WTC11 (cell line): ENCODE data around the gene PPP1R16B.

ENCODE experiments used
- CREB1 ChIP-seq: sonication (generic); formaldehyde crosslinking; IDR thresholded peaks from 2 replicates; pipeline ENCODE4 v1.8.0; 2023; ENCODE audit warnings: mild to moderate bottlenecking, missing genetic modification reagents
- CTCF ChIP-seq: fragments of 200-600 bp; IDR thresholded peaks from 2 replicates; pipeline ENCODE4 v1.8.0; 2022; ENCODE audit warnings: antibody characterized with exemption
- JUN ChIP-seq: sonication (generic); formaldehyde crosslinking; IDR thresholded peaks from 2 replicates; pipeline ENCODE4 v1.8.0; 2023; ENCODE audit warnings: mild to moderate bottlenecking, missing genetic modification reagents
- MAX ChIP-seq: sonication (generic); formaldehyde crosslinking; IDR thresholded peaks from 2 replicates; pipeline ENCODE4 v1.8.0; 2022; ENCODE audit warnings: mild to moderate bottlenecking, missing genetic modification reagents
- SOX15 ChIP-seq: fragments of 250-450 bp; sonication (Bioruptor Pico); IDR thresholded peaks from 2 replicates; pipeline ENCODE4 v1.9.0; 2021; ENCODE audit warnings: mild to moderate bottlenecking
- ZBTB21 ChIP-seq: sonication (generic); formaldehyde crosslinking; IDR thresholded peaks from 2 replicates; pipeline ENCODE4 v1.8.1; 2023; ENCODE audit warnings: mild to moderate bottlenecking, missing genetic modification reagents, borderline replicate concordance
- TF ChIP-seq, protein P1 (sequence below): sonication (generic); formaldehyde crosslinking; IDR thresholded peaks from 2 replicates; pipeline ENCODE4 v1.8.1; 2022; ENCODE audit warnings: low read depth, mild to moderate bottlenecking, moderate library complexity, missing genetic modification reagents, borderline replicate concordance
- TF ChIP-seq, protein P2 (sequence below): fragments of 250-450 bp; sonication (Bioruptor Pico); IDR thresholded peaks from 2 replicates; pipeline ENCODE4 v2.1.2; 2022; ENCODE audit warnings: mild to moderate bottlenecking, moderate library complexity
- TF ChIP-seq, protein P3 (sequence below): sonication (generic); formaldehyde crosslinking; IDR thresholded peaks from 2 replicates; pipeline ENCODE4 v1.8.0; 2022; ENCODE audit warnings: mild to moderate bottlenecking, missing genetic modification reagents

DNA sequence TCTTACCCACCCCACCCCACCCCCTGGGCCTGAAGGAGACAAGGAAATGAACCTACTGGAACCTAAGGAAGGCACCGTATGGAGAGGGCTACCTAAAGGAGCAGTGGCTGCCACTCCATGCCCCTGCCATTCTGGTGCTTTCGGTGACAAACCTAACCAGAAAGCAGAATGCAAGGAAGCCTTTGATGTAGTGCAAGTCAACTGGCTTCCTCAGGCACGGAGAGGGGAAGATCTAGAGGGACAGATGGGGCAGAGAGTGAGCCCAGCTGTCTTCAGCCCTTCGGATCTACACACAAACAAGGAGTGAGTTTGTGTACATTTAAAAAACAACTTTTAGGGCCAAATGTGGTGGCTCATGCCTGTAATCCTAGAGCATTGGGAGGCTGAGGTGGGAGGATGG, 39.5 kb downstream of the PPP1R16B start:
- TF ChIP-seq CTCF (no peak), CREB1 (no peak), SOX15 (no peak), JUN (CRISPR knock-in tag) (no peak), ZBTB21 (no peak), MAX (CRISPR knock-in tag) (no peak)
- TF ChIP-seq, protein P1, sequence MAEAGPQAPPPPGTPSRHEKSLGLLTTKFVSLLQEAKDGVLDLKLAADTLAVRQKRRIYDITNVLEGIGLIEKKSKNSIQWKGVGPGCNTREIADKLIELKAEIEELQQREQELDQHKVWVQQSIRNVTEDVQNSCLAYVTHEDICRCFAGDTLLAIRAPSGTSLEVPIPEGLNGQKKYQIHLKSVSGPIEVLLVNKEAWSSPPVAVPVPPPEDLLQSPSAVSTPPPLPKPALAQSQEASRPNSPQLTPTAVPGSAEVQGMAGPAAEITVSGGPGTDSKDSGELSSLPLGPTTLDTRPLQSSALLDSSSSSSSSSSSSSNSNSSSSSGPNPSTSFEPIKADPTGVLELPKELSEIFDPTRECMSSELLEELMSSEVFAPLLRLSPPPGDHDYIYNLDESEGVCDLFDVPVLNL (CRISPR knock-in tag), result no peak
- TF ChIP-seq, protein P2, sequence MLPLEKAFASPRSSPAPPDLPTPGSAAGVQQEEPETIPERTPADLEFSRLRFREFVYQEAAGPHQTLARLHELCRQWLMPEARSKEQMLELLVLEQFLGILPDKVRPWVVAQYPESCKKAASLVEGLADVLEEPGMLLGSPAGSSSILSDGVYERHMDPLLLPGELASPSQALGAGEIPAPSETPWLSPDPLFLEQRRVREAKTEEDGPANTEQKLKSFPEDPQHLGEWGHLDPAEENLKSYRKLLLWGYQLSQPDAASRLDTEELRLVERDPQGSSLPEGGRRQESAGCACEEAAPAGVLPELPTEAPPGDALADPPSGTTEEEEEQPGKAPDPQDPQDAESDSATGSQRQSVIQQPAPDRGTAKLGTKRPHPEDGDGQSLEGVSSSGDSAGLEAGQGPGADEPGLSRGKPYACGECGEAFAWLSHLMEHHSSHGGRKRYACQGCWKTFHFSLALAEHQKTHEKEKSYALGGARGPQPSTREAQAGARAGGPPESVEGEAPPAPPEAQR (CRISPR knock-in tag), result no peak
- TF ChIP-seq, protein P3, sequence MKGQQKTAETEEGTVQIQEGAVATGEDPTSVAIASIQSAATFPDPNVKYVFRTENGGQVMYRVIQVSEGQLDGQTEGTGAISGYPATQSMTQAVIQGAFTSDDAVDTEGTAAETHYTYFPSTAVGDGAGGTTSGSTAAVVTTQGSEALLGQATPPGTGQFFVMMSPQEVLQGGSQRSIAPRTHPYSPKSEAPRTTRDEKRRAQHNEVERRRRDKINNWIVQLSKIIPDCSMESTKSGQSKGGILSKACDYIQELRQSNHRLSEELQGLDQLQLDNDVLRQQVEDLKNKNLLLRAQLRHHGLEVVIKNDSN, result no peak
